WTC11 (cell line): ENCODE data around the gene KIF2A. TPM values are rescaled to one million over a fixed set of nuclear protein-coding genes. Genes with fewer than 3 reads are reported as not detected.

ENCODE experiments used
- ATAC-seq: fragments of 200-7000 bp; cut with Tn5 transposase; 2 replicates; pipeline ENCODE4 v1.10.0; 2021; ENCODE audit warnings: mild to moderate bottlenecking, moderate library complexity
- CTCF ChIA-PET: fragments of 300-600 bp; sonication (Branson Sonifier 250); formaldehyde crosslinking; loops from one replicate; lab custom pipeline; 2021; ENCODE audit warnings: antibody characterized with exemption; lab: Charles Lee
- POLR2A ChIA-PET: fragments of 350-600 bp; sonication (Branson Sonifier 250); formaldehyde crosslinking; loops from one replicate; lab custom pipeline; 2021; ENCODE audit warnings: antibody characterized with exemption; lab: Charles Lee
- DNase-seq: peaks from one replicate; pipeline ENCODE4 v3.0.0; 2021; ENCODE audit warnings: low spot score
- H3K27ac Mint-ChIP-seq: 2 replicates; pipeline ENCODE4 v1.8.0; 2021; ENCODE audit warnings: mixed read lengths
- H3K27me3 Mint-ChIP-seq: 2 replicates; pipeline ENCODE4 v1.8.0; 2021; ENCODE audit warnings: low read depth, mild to moderate bottlenecking, moderate library complexity, mixed read lengths
- H3K36me3 Mint-ChIP-seq: 2 replicates; pipeline ENCODE4 v1.8.0; 2021; ENCODE audit warnings: mixed read lengths
- H3K4me1 Mint-ChIP-seq: 2 replicates; pipeline ENCODE4 v1.8.0; 2022; ENCODE audit warnings: mixed read lengths
- H3K4me3 Mint-ChIP-seq: 2 replicates; pipeline ENCODE4 v1.8.0; 2021; ENCODE audit warnings: mild to moderate bottlenecking, moderate library complexity, mixed read lengths
- H3K9me3 Mint-ChIP-seq: 2 replicates; pipeline ENCODE4 v1.8.0; 2021; ENCODE audit warnings: mixed read lengths
- AFF4 ChIP-seq: sonication (generic); formaldehyde crosslinking; IDR thresholded peaks from 2 replicates; pipeline ENCODE4 v1.8.1; 2023; ENCODE audit warnings: mild to moderate bottlenecking, missing genetic modification reagents, borderline replicate concordance
- GRHL2 ChIP-seq: fragments of 250-450 bp; sonication (Bioruptor Pico); IDR thresholded peaks from 2 replicates; pipeline ENCODE4 v1.8.0; 2022; ENCODE audit warnings: mild to moderate bottlenecking, moderate library complexity; ENCODE audit not compliant: insufficient replicate concordance, severe bottlenecking
- JAZF1 ChIP-seq: fragments of 250-450 bp; sonication (Bioruptor Pico); IDR thresholded peaks from 2 replicates; pipeline ENCODE4 v1.9.0; 2021; ENCODE audit warnings: moderate library complexity, mild to moderate bottlenecking, inconsistent platforms
- JUN ChIP-seq: sonication (generic); formaldehyde crosslinking; IDR thresholded peaks from 2 replicates; pipeline ENCODE4 v1.8.0; 2023; ENCODE audit warnings: mild to moderate bottlenecking, missing genetic modification reagents
- KAT7 ChIP-seq: sonication (generic); formaldehyde crosslinking; IDR thresholded peaks from 2 replicates; pipeline ENCODE4 v1.8.1; 2023; ENCODE audit warnings: missing genetic modification reagents, mild to moderate bottlenecking, borderline replicate concordance
- ZNF219 ChIP-seq: sonication (generic); formaldehyde crosslinking; IDR thresholded peaks from 2 replicates; pipeline ENCODE4 v1.8.0; 2023; ENCODE audit warnings: missing genetic modification reagents, mild to moderate bottlenecking, borderline replicate concordance
- ZNF263 ChIP-seq: sonication (generic); formaldehyde crosslinking; IDR thresholded peaks from 2 replicates; pipeline ENCODE4 v1.8.1; 2022; ENCODE audit warnings: low read depth, mild to moderate bottlenecking, moderate library complexity, missing genetic modification reagents
- ZNF532 ChIP-seq: fragments of 250-450 bp; sonication (Bioruptor Pico); IDR thresholded peaks from 2 replicates; pipeline ENCODE4 v1.9.0; 2021; ENCODE audit warnings: mild to moderate bottlenecking, borderline replicate concordance
- ZNF671 ChIP-seq: fragments of 250-450 bp; sonication (Bioruptor Pico); IDR thresholded peaks from 2 replicates; pipeline ENCODE4 v1.8.0; 2021; ENCODE audit warnings: mild to moderate bottlenecking
- total RNA-seq: library from RNA; stranded (reverse); gene quantifications from 3 replicates; pipeline ENCODE4 v1.2.3, GENCODE V29; 2021
- TF ChIP-seq, protein P1 (sequence below): sonication (generic); formaldehyde crosslinking; conservative IDR thresholded peaks from 2 replicates; pipeline ENCODE4 v1.8.1; 2022; ENCODE audit warnings: mild to moderate bottlenecking, missing genetic modification reagents
- TF ChIP-seq, protein P2 (sequence below): fragments of 250-450 bp; sonication (Bioruptor Pico); conservative IDR thresholded peaks from 2 replicates; pipeline ENCODE4 v1.9.0; 2021; ENCODE audit warnings: mild to moderate bottlenecking
- TF ChIP-seq, protein P3 (sequence below): sonication (generic); formaldehyde crosslinking; IDR thresholded peaks from 2 replicates; pipeline ENCODE4 v1.8.1; 2022; ENCODE audit warnings: mild to moderate bottlenecking, moderate library complexity, missing genetic modification reagents
- TF ChIP-seq, protein P4 (sequence below): sonication (generic); formaldehyde crosslinking; IDR thresholded peaks from 2 replicates; pipeline ENCODE4 v1.8.0; 2022; ENCODE audit warnings: mild to moderate bottlenecking, missing genetic modification reagents

Gene KIF2A
- total RNA-seq, 1 experiment from 2014 or later, result 77.8 TPM

DNA sequence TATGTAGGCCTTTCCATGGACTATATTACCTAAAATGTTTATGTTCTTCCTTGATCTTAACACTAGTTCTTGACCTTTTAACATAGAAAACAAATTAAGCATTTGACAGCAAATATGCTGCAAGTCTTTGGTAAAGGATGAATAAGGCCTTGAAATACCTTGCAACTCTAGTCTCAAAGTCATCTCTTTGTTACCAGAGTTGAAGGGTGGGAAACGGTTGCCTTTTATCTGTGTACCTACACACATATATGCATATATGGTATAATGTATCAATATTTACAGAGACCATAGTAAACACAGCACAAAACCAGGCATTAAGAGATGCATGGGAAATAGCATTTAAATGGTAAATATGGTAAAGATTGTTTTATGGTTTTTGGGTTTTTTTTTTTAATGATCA lies 16.5 kb downstream of the KIF2A start:
- TF ChIP-seq JAZF1 (CRISPR knock-in tag), result no peak
- TF ChIP-seq GRHL2 (CRISPR knock-in tag), result no peak
- TF ChIP-seq, protein P1, sequence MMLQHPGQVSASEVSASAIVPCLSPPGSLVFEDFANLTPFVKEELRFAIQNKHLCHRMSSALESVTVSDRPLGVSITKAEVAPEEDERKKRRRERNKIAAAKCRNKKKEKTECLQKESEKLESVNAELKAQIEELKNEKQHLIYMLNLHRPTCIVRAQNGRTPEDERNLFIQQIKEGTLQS (CRISPR knock-in tag), result no peak
- TF ChIP-seq, protein P2, sequence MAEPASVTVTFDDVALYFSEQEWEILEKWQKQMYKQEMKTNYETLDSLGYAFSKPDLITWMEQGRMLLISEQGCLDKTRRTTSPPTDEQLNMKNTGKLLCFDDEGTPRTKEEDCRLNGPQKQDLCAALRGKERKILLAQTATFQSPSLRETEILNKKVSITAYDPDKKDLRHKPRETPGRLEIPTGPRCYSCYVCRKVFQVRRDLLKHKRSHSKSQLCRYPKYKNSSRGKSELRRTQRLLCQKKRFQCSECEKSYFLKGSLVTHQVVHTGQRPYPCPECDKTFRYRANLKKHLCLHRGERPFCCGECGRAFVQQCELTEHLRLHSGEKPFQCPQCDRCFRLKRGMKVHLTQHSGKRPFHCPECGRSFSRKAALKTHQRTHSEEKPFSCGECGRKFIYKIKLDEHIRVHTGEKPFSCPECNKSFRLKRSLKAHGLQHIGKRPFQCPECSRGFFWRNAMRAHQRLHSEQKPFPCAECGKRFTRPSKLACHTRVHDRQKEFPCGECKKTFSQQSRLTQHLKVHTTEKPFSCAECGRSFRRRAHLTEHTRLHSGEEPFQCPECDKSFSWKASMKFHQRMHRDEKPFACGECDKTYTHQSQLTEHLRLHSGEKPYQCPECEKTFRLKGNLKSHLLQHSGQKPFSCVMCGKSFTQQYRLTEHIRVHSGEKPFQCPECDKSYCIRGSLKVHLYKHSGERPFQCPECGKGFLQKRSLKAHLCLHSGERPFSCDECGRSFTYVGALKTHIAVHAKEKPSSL (CRISPR knock-in tag), result no peak
- TF ChIP-seq KAT7 (CRISPR knock-in tag), result no peak
- no peak for TF ChIP-seq ZNF532 (CRISPR knock-in tag)
- no peak for TF ChIP-seq JUN (CRISPR knock-in tag)
- TF ChIP-seq, protein P3, sequence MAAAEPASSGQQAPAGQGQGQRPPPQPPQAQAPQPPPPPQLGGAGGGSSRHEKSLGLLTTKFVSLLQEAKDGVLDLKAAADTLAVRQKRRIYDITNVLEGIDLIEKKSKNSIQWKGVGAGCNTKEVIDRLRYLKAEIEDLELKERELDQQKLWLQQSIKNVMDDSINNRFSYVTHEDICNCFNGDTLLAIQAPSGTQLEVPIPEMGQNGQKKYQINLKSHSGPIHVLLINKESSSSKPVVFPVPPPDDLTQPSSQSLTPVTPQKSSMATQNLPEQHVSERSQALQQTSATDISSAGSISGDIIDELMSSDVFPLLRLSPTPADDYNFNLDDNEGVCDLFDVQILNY (CRISPR knock-in tag), result no peak
- no peak for TF ChIP-seq ZNF219 (CRISPR knock-in tag)
- no peak for TF ChIP-seq ZNF671 (CRISPR knock-in tag)
- Mint-ChIP-seq H3K4me1 (peaks cover 25% of the 10 kb centered on the region), H3K9me3 (no peaks in the 10 kb centered on the region), H3K4me3 (no peak overlapping the region), H3K27ac (no peak overlapping the region), H3K36me3 (peaks cover 7% of the 10 kb centered on the region; the same call in 1 of the 2 replicates), H3K27me3 (no peaks in the 10 kb centered on the region)
- ChIA-PET POLR2A (no interaction called here), CTCF (no interaction called here)
- ATAC-seq, result no peak
- DNase-seq, result no peak

DNA sequence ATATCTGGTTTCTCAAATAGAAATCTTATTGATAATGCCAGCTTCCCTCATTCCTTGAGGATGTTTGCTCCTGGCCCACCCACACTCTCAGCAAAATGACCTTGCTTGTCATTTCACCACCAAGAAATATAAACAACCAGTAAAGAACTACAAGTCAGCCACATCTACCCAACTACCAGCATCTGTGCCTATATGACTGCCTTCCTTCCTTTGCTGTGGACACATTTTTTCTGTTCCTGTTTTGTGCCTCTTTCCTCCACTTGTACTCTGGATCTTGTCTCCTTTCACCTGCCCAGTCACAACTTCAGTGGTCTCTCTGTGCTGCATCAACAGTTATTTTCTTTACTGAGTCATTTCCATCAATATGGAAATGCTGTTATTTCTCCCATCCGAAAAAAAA lies 20.3 kb downstream of the KIF2A start:
- CTCF ChIA-PET, result no interaction called here
- TF ChIP-seq ZNF263 (CRISPR knock-in tag) (no peak), AFF4 (CRISPR knock-in tag) (no peak)
- TF ChIP-seq, protein P1 (CRISPR knock-in tag), result no peak
- TF ChIP-seq, protein P4, sequence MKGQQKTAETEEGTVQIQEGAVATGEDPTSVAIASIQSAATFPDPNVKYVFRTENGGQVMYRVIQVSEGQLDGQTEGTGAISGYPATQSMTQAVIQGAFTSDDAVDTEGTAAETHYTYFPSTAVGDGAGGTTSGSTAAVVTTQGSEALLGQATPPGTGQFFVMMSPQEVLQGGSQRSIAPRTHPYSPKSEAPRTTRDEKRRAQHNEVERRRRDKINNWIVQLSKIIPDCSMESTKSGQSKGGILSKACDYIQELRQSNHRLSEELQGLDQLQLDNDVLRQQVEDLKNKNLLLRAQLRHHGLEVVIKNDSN (CRISPR knock-in tag), result no peak
- Mint-ChIP-seq H3K4me3 (no peak overlapping the region), H3K9me3 (no peaks in the 10 kb centered on the region), H3K27ac (peak overlapping the region; percentile 67), H3K4me1 (peaks cover 37% of the 10 kb centered on the region), H3K36me3 (peaks cover 7% of the 10 kb centered on the region; the same call in 1 of the 2 replicates), H3K27me3 (no peaks in the 10 kb centered on the region)
- ATAC-seq (no peak), DNase-seq (no peak)
- POLR2A ChIA-PET, result no interaction called here
